HepG2 (cell line): ENCODE measurements around the gene MPC1. TPM values are rescaled to one million over a fixed set of nuclear protein-coding genes. Genes with fewer than 3 reads are reported as not detected.

Experiments
- ATF7 ChIP-seq, 2 experiments: fragments of 450-650 bp in 1 of 2; sonication (generic) in 1 of 2; formaldehyde crosslinking in 1 of 2; IDR thresholded peaks; 2 replicates each; pipeline versions ENCODE4 v1.4.0 to v1.6.1; 2016 to 2020; ENCODE audit warnings: antibody characterized with exemption in 1 of 2, mild to moderate bottlenecking in 1 of 2, missing genetic modification reagents in 1 of 2
- CREBL2 ChIP-seq: sonication (generic); formaldehyde crosslinking; IDR thresholded peaks from 2 replicates; pipeline ENCODE4 v1.8.1; 2023; ENCODE audit warnings: missing genetic modification reagents, mild to moderate bottlenecking, borderline replicate concordance
- EP300 ChIP-seq, 3 experiments: sonication (generic) in 1 of 3; formaldehyde crosslinking in 1 of 3; IDR thresholded peaks; 2 replicates each; pipeline versions ENCODE4 v1.5.1 to v1.6.1; 2011 to 2020; ENCODE audit warnings: low read depth in 2 of 3, low read length in 2 of 3, borderline replicate concordance in 1 of 3, improper control_type of control experiment in 1 of 3, mild to moderate bottlenecking in 1 of 3, missing genetic modification reagents in 1 of 3, moderate library complexity in 1 of 3
- ETV5 ChIP-seq: IDR thresholded peaks from 2 replicates; pipeline ENCODE4 v1.6.1; 2018; ENCODE audit warnings: missing biosample characterization, missing genetic modification reagents, inconsistent platforms, borderline replicate concordance
- FOXP1 ChIP-seq, 2 experiments: fragments of 450-650 bp in 1 of 2; IDR thresholded peaks; 2 replicates each; pipeline ENCODE4 v1.6.1; 2017 to 2018; ENCODE audit warnings: antibody characterized with exemption in 1 of 2
- HDAC1 ChIP-seq: sonication (generic); formaldehyde crosslinking; IDR thresholded peaks from 2 replicates; pipeline ENCODE4 v1.5.1; 2020; ENCODE audit warnings: mild to moderate bottlenecking, missing genetic modification reagents
- KDM2A ChIP-seq: sonication (generic); formaldehyde crosslinking; IDR thresholded peaks from 2 replicates; pipeline ENCODE4 v1.4.0; 2020; ENCODE audit warnings: low read depth, missing genetic modification reagents, borderline replicate concordance
- KDM4B ChIP-seq: sonication (generic); formaldehyde crosslinking; IDR thresholded peaks from 2 replicates; pipeline ENCODE4 v1.4.0; 2020; ENCODE audit warnings: missing genetic modification reagents
- MAFF ChIP-seq: IDR thresholded peaks from 2 replicates; pipeline ENCODE4 v1.6.1; 2011; ENCODE audit warnings: low read depth, low read length, improper control_type of control experiment
- NR2F6 ChIP-seq, 2 experiments: IDR thresholded peaks; 2 replicates each; pipeline ENCODE4 v1.6.1; 2016; ENCODE audit warnings: antibody characterized with exemption in 1 of 2, mild to moderate bottlenecking in 1 of 2
- RARA ChIP-seq: IDR thresholded peaks from 2 replicates; pipeline ENCODE4 v1.6.1; 2016; ENCODE audit warnings: missing genetic modification reagents, missing compliant biosample characterization
- REPIN1 ChIP-seq: sonication (generic); formaldehyde crosslinking; IDR thresholded peaks from 2 replicates; pipeline ENCODE4 v1.8.0; 2022; ENCODE audit warnings: missing genetic modification reagents, low read depth, mild to moderate bottlenecking, borderline replicate concordance
- SP4 ChIP-seq: sonication (generic); formaldehyde crosslinking; IDR thresholded peaks from 2 replicates; pipeline ENCODE4 v1.8.1; 2023; ENCODE audit warnings: mild to moderate bottlenecking, missing genetic modification reagents
- TARDBP ChIP-seq: sonication (generic); formaldehyde crosslinking; IDR thresholded peaks from 2 replicates; pipeline ENCODE4 v1.8.0; 2022; ENCODE audit warnings: mild to moderate bottlenecking, missing genetic modification reagents
- TCF7L2 ChIP-seq: IDR thresholded peaks from 2 replicates; pipeline ENCODE4 v1.6.1; 2011; ENCODE audit warnings: mild to moderate bottlenecking, low read depth, low read length, moderate library complexity
- THAP11 ChIP-seq: IDR thresholded peaks from 2 replicates; pipeline ENCODE4 v1.6.1; 2016; ENCODE audit warnings: missing biosample characterization, missing genetic modification reagents
- YEATS4 ChIP-seq: sonication (generic); formaldehyde crosslinking; IDR thresholded peaks from 2 replicates; pipeline ENCODE4 v1.4.0; 2020; ENCODE audit warnings: missing genetic modification reagents, borderline replicate concordance
- ZFY ChIP-seq: sonication (generic); formaldehyde crosslinking; IDR thresholded peaks from 2 replicates; pipeline ENCODE4 v1.4.0; 2020; ENCODE audit warnings: missing genetic modification reagents
- ZNF281 ChIP-seq: sonication (generic); formaldehyde crosslinking; IDR thresholded peaks from 2 replicates; pipeline ENCODE4 v1.4.0; 2020; ENCODE audit warnings: missing genetic modification reagents, borderline replicate concordance
- ZNF431 ChIP-seq: sonication (generic); formaldehyde crosslinking; IDR thresholded peaks from 2 replicates; pipeline ENCODE4 v1.9.0; 2022; ENCODE audit warnings: missing genetic modification reagents, low read depth, mild to moderate bottlenecking, borderline replicate concordance
- ZNF556 ChIP-seq: sonication (generic); formaldehyde crosslinking; IDR thresholded peaks from 2 replicates; pipeline ENCODE4 v1.4.0; 2020; ENCODE audit warnings: mild to moderate bottlenecking, missing genetic modification reagents, borderline replicate concordance
- ZNF850 ChIP-seq: sonication (generic); formaldehyde crosslinking; conservative IDR thresholded peaks from 2 replicates; pipeline ENCODE4 v1.9.0; 2021; ENCODE audit warnings: mild to moderate bottlenecking, missing genetic modification reagents
- ZSCAN29 ChIP-seq: sonication (generic); formaldehyde crosslinking; conservative IDR thresholded peaks from 2 replicates; pipeline ENCODE4 v1.4.0; 2020; ENCODE audit warnings: mild to moderate bottlenecking, missing genetic modification reagents
- polyA plus RNA-seq, 8 experiments: library from polyadenylated mRNA; depleted of rRNA in 3 of 8; stranded (reverse) in 7 of 8; unstranded in 1 of 8; fragments of >200 nt; fragmentation: Illumina TruSeq in 4 of 8; extraction: Trizol in 4 of 8; gene quantifications; 2 replicates each; pipeline versions ENCODE4 v1.2.1 to v1.2.3, GENCODE V29; 2011 to 2016; ENCODE audit warnings: low read depth in 4 of 8, missing spikeins in 1 of 8, mixed read lengths in 1 of 8; ENCODE audit not compliant: insufficient read depth in 1 of 8
- total RNA-seq, 5 experiments: library from RNA; depleted of rRNA; stranded (reverse); fragments of >200 nt; fragmentation: Illumina TruSeq; extraction: Trizol; gene quantifications; 2 replicates each; pipeline ENCODE4 v1.2.3, GENCODE V29; 2016; ENCODE audit warnings: low read depth in 1 of 5
- TF ChIP-seq, protein P1 (sequence below): IDR thresholded peaks from 2 replicates; pipeline ENCODE4 v1.6.1; 2016
- TF ChIP-seq, protein P2 (sequence below): sonication (generic); formaldehyde crosslinking; IDR thresholded peaks from 2 replicates; pipeline ENCODE4 v1.4.0; 2020; ENCODE audit warnings: missing genetic modification reagents

The MPC1 gene
- total and polyA plus RNA-seq, 2 of the 13 experiments (the other 11 are each of a cell fraction or from before 2014, with no cell fraction given), result 189 to 214 TPM

- TF ChIP-seq CREBL2, result no peak
- peak; percentile 50; the same call in 1 of the 2 replicates for TF ChIP-seq ETV5 (CRISPR knock-in tag)
- TF ChIP-seq, protein P1, sequence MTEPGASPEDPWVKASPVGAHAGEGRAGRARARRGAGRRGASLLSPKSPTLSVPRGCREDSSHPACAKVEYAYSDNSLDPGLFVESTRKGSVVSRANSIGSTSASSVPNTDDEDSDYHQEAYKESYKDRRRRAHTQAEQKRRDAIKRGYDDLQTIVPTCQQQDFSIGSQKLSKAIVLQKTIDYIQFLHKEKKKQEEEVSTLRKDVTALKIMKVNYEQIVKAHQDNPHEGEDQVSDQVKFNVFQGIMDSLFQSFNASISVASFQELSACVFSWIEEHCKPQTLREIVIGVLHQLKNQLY, result no peak
- TF ChIP-seq THAP11 (CRISPR knock-in tag), result 0 out of 2 replicates have a peak, but pooled peaks have one; percentile 27
- no peak for TF ChIP-seq ZNF431 (CRISPR knock-in tag)
- TF ChIP-seq ZSCAN29 (CRISPR knock-in tag), result 0 out of 2 replicates have a peak, but pooled peaks have one; percentile 42
- TF ChIP-seq TARDBP, result peak; percentile 59; the same call in 1 of the 2 replicates
- TF ChIP-seq FOXP1 (IDR thresholded peaks at IDR 0.05), result no peak
- TF ChIP-seq FOXP1 (CRISPR knock-in tag; IDR thresholded peaks at IDR 0.05), result peak; percentile 19; the same call in 1 of the 2 replicates
- TF ChIP-seq ZNF556 (CRISPR knock-in tag), result peak; percentile 63; the same call in 1 of the 2 replicates
- TF ChIP-seq, protein P2, sequence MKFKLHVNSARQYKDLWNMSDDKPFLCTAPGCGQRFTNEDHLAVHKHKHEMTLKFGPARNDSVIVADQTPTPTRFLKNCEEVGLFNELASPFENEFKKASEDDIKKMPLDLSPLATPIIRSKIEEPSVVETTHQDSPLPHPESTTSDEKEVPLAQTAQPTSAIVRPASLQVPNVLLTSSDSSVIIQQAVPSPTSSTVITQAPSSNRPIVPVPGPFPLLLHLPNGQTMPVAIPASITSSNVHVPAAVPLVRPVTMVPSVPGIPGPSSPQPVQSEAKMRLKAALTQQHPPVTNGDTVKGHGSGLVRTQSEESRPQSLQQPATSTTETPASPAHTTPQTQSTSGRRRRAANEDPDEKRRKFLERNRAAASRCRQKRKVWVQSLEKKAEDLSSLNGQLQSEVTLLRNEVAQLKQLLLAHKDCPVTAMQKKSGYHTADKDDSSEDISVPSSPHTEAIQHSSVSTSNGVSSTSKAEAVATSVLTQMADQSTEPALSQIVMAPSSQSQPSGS (CRISPR knock-in tag), result peak; percentile 72
- TF ChIP-seq REPIN1, result peak; percentile 72; the same call in 1 of the 2 replicates
- TF ChIP-seq TCF7L2, result no peak
- no peak for TF ChIP-seq ZNF850 (CRISPR knock-in tag)
- TF ChIP-seq MAFF, result peak; percentile 52
- 0 out of 2 replicates have a peak, but pooled peaks have one; percentile 15 for TF ChIP-seq ATF7 (IDR thresholded peaks at IDR 0.05)
- no peak for TF ChIP-seq ATF7 (CRISPR knock-in tag; IDR thresholded peaks at IDR 0.05)
- TF ChIP-seq SP4 (CRISPR knock-in tag), result 0 out of 2 replicates have a peak, but pooled peaks have one; percentile 11
- peak in 1 of 2 experiments; percentile 43; a peak in 2 of 4 replicates for TF ChIP-seq EP300 (IDR thresholded peaks at IDR 0.05; ENCODE audit: low read depth in 2 of 2, low read length in 2 of 2)
- TF ChIP-seq EP300 (CRISPR knock-in tag; IDR thresholded peaks at IDR 0.05; ENCODE audit: borderline replicate concordance), result no peak
- TF ChIP-seq ZNF281 (CRISPR knock-in tag), result 0 out of 2 replicates have a peak, but pooled peaks have one; percentile 38
- peak; percentile 56 for TF ChIP-seq NR2F6 (IDR thresholded peaks at IDR 0.05)
- peak; percentile 81 for TF ChIP-seq NR2F6 (CRISPR knock-in tag; IDR thresholded peaks at IDR 0.05)
- no peak for TF ChIP-seq YEATS4 (CRISPR knock-in tag)
- TF ChIP-seq HDAC1 (CRISPR knock-in tag), result peak; percentile 47; the same call in 1 of the 2 replicates
- no peak for TF ChIP-seq ZFY (CRISPR knock-in tag)
- TF ChIP-seq KDM2A (CRISPR knock-in tag), result peak; percentile 46; the same call in 1 of the 2 replicates
- no peak for TF ChIP-seq KDM4B (CRISPR knock-in tag)
- peak; percentile 80 for TF ChIP-seq RARA (CRISPR knock-in tag)
These were observed 37.6 kb upstream of the MPC1 start (continued) for GRCh38 chr6:166420351-166420750.
